GM18909 (cell line): ENCODE data around the gene SLC1A3.

Experiments
- ATAC-seq: cut with Tn5 transposase; IDR thresholded peaks from one replicate; pipeline ENCODE4 v1.9.1; 2021; ENCODE audit warnings: mild to moderate bottlenecking; ENCODE audit not compliant: unreplicated experiment, poor library complexity

SLC1A3 gene

GRCh38 chr5:36653044-36653705 lies 46.8 kb downstream of the SLC1A3 start:
- no peak for ATAC-seq

DNA sequence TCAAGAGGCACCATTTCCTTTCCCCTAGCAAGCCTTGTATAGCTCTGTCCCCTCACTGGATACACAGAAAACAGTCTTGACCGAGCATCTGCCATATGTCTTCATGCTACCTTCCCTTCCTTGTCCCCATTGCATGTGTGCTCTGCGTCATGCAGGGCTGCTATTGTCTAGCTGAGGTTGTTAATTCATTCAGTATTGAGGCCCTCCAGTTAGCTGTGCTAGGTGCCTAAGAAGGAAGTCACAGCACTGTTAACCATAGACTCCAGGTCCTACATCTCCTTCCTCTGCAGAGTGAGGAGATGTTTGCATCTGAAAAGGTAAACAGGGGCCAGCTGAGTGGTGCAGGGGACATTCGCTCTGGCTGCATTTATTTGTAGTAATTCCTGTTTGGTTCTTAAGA lies 48.2 kb downstream of the SLC1A3 start:
- no peak for ATAC-seq

DNA sequence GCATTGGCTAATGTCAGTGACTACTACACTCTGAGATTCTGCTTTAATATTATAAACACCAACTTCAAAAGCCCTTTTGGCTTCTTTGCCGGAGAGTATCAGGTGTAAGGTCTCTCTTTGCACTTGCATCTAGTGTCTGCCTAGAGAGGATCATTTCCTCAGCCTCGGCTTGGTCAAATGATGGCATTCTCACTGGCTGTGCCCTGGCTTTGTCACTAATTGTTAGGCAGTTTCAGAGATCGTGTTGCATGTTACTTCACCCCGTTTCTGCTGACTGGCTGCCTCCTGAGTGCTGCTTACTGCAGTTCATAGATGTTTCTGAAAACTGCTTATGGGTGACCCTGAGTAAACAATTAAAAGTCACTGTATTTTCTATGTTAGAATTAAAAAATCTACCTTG lies 48.8 kb downstream of the SLC1A3 start:
- ATAC-seq: no peak

GRCh38 chr5:36656556-36656955 lies 50.1 kb downstream of the SLC1A3 start:
- no peak for ATAC-seq

- no peak for ATAC-seq
Observed at GRCh38 chr5:36657563-36657995, 51.2 kb downstream of the SLC1A3 start.

DNA sequence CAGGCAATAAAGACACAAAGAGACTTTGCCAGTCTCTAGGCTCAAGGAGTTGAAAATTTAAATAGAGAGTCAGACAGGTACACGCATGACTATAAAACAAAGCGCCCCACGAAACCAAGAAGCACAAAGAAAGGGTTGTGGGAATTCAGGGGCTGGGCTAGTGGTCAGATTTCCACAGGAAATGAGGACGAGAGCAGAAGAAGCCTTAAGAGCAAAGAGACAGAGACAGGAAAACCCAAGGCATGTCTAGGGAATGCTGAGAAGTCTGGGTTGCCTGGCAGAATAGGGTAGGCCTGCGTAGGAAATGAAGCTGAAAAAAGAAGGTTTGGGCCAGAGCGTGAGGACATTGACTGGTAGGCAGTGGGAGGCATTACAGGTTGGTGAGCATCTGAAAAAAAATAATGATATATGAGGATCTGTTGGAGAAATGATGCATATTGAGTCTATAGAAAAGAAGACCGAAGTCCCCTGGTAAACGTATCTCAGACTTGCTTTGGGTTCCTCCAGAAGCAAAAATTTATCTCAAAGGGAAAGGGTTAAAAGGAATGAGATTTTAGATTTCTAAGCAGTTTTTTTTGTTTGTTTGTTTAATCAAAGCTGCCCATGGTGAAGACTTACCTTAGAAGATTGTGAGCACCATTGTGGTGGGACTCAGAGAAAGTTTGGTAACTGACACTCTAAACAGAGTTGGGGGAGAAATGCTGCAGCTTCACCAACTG lies 51.8 kb downstream of the SLC1A3 start:
- no peak for ATAC-seq

DNA sequence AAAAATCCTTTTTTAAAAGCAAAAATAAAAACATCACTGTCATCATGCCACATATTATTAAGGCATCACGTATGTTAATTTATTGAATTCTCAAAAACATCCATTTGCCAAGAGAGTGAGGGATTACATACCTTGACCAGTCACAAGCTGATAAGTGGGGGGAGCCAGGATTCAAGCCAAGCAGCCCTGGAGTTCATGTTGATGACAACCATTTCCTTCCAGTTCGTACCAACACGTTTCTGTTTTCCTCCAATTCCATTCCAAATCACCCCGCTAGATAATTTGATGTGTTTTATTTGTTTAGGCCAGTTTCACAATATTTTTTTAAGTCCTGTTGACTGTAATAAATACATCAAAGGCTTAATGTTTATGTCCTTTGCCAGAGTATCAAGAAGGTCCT lies 53.0 kb downstream of the SLC1A3 start:
- ATAC-seq: no peak

DNA sequence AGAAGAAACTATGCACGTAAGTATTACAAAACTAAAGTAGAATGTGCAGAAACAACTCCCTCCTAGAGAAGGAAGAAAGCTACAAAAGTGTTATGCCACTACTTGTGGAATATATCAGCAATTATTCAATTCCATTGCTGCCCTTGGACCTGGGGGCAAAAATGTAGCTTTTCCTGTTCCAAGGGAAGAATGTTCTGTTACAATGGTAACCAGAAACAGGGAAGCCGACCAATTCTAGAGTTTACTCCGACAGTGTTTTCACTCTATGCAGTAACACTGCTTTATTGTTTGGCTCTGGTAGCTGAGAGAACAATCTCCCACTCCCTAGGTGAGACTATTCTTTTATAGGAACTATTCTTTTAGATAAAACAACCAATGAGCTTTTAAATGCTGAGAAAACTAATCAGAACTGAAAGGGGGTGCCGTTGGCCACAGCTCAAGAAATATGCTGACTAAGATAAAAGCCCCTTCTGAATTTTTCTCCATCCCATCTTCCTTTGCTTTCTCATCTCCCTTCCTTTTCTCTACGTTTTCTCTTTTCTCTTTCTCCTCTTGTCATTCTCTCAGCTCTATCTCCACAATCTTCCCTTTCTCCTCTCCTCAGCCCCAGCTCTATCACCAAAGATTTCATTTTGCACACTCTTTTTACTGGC lies 54.1 kb downstream of the SLC1A3 start:
- no peak for ATAC-seq

DNA sequence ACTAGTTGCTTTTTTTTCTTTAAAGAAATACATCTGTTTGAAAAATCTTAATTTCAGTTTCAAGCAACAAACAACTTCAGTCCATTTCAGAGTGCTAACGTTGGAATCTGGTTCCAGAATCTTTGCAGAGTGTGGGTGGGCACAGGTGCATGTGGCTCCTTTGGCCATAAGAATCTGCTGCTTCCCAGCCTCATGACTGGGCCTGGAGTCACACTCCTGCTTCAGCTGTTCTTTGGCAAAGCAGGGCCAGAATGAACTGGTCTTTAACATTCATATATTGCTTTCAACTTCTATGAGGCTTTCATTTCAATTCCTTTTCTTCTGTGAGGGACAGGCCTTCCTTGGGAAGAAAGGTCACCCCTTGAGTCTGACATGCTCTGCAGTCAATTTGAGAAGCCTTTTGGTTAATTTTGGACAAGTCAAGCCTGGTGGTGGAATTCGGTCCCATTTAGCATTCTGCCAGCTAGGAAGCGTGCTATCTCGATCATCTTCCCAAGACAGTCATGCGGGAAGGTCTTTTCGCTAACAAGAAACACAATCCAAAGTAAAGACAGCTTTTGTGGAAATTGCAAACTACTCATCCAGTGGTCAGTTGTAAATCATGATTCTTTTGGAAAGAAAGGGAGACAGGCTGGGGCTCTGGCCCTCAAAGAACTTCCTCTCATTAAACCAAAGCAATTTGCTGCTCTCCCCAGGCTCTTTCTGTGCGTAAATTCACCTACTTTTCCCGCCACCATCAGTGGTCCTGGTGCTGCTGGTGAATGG lies 55.2 kb downstream of the SLC1A3 start:
- ATAC-seq: no peak

DNA sequence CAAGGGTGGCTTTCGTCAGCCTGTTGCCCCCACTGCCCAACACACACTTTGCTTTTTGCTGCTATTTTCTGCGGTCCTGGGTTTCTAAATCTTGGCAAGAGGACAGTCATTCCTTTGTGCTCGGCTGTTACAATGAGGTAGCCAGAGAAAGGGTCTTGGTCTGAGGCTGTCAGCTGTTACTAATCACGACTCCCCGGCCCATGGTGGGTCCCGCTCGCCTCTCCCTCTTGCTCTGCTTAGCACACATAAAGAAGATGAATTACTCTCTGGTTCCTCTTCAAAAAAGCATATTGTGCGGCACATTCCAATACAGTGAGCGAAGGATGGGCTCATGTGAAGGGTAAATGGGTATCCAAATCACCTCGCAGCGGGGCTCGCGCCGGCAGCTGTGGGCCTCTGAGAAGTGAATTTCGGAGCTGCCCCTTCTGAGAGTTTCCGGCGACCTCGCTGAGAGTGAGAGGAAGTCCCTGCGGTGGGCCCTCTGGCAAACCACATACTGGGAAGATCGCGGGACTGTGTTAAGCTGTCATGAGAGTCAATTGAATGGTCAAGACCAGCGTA lies 56.0 kb downstream of the SLC1A3 start:
- no peak for ATAC-seq

DNA sequence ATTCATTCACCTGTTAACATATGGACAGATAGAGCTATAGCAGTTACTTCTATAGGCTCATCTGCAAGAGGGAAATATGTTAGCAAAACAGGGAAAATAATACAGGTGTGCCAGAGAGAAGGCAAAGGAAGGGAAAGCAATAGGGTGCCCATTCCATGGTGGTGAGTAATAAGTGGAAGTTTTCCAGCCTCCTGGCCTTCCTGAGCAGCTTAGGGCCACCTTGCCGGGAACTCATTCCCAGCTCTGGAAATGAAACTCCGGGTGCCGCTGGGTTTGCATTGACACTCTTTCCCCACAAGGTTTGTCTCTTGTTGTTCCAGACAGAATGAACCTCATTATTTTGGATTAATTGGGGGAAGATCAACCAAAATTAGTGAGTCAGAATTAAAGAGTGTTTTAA lies 58.4 kb downstream of the SLC1A3 start:
- no peak for ATAC-seq

DNA sequence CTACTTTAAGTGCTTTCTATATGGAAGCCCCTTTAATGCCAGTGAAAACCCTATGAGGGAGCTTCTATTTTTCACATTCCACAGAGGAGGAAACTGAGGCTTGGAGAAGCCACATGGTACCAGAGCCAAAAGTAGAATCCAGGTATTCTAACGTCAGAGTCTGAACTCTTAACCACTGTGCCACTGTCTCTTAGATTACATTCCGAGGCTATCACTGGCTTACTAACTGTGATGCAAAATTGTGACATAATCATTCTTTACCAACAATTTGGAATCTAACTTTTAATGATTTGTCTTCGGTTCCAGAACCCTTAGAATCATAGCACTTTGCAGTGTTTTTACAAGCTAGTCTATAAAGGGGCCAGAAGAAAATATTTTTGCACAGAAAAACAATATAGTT lies 59.2 kb downstream of the SLC1A3 start:
- no peak for ATAC-seq

DNA sequence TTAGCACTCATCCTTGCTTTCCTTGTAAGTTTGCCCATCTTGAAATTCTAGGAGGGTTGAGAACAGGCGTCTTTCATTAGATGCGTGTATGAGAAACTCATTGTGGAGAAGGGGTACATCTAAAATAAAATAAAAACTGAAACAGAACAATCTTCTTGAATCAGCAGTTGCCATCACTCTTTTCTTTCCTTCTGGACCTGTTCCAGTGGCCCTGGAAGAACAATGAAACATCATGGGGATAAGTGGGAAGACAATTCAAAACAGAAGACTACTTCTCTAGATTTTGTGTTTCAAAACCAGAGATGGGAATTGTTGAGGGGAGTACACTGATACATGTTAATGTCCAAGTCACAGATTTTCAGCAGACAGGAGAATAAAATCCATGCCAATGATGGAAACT lies 59.9 kb downstream of the SLC1A3 start:
- ATAC-seq: no peak

DNA sequence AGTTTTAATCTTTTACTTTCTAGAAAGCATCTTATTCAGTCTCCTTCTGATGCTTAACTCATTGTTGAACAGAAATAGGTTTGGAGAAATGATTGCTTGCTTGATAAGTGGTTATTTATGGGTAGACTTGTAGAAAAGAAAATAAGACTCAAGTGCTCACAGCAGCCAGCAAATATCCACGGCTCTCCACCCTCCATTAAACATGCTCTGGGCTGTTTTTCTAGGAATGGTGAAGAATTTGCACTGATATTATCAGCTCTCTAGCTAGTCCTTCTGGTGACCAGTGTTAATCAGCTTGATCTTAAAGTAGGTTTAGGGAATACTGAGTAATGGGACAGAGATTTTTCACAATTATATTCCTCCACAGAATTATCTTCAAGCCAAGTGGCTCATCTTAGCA lies 60.6 kb downstream of the SLC1A3 start:
- no peak for ATAC-seq

- ATAC-seq: no peak
Observed at GRCh38 chr5:36667824-36668223, 61.4 kb downstream of the SLC1A3 start.

DNA sequence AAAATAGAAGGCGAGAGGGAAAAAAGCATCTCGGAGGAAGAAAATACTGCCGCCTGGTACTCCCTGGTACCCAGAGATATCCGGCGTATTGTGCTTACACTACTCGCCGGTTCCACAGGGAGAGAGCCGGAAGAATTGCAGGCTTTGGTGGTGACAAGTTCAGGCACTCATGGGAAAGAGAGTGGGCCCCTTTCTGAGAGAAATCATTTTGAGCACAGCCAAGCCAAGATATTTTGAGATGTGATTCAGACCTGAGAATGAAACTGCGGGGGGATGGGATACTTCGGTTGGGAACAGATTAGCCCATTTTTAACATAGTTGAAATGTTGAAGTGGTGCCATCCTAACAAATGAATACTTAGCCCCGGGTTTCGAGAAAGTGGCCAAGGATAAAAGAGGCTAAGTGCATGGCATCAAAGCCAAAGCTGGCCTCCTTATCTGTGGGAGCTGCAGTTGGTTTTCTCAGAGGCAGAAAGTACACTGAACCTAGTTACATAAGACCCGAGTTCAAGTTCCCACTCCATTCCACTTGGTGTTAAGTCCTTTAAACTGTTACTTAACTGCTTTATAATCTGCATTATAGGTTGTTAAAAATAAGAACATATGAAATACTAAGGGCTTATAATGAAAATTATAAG lies 62.7 kb downstream of the SLC1A3 start:
- ATAC-seq: no peak

DNA sequence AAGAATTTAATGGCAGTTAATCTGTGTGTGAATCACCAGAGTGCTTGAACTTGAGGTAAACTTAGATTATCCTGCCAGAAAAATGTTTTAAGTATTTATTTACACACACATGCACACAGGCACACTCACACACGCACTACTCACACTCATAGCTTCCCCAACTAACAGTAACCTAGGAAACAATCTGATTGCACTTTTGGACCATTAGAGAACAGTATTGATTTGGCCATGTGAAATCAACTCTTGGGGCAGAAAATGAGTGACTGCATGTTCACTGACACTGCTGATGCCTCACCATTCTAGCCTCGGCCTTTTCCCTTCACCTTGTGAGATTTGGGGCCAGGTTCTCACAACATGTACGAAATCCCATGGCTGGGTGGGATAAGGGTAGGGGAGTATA lies 64.1 kb downstream of the SLC1A3 start:
- ATAC-seq: no peak

DNA sequence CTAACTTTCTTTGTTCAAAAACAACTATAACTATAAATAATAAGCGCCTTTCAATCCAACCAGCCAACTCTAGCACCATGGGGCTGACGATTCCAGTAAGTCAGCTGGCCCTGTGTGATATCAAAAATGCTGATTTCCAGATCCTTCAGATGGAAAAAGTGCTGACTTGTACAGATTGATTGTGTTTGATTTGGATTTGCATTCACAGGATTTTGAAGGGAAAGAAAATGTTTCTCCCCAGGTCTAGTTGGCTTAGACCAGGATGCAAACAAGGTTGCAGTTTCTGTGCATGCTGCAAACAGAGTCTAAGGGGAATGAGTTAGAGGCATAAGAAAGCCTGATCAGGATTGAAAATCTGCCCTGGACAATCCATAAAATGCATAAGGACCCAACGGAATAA lies 68.9 kb downstream of the SLC1A3 start:
- no peak for ATAC-seq

GRCh38 chr5:36679221-36679989 lies 73.0 kb downstream of the SLC1A3 start:
- ATAC-seq: no peak
